ENCODE measurements around the gene ZXDC. TPM values are rescaled to one million over a fixed set of nuclear protein-coding genes. Genes with fewer than 3 reads are reported as not detected.
A peak's percentile ranks its signal among the peaks of the same experiment; 100 is the strongest.

ZXDC gene
- total RNA-seq, result 74.4 TPM

GRCh38 chr3:126475413-126476114 lies at the start of gene ZXDC:
ZXDC (minus strand) TSS chr3:126475891; CDS start chr3:126475865, 26 bp downstream.
- Histone ChIP-seq H3K27ac (peak within 1 kb of the TSS; percentile 88 to 99), H3K9me3 (no peaks in the 10 kb centered on the region), H3K36me3 (peaks cover 9 to 14% of the 10 kb centered on the region in 2 donors), H3K4me3 (peak within 1 kb of the TSS; percentile 63 to 71), H3K27me3 (no peaks in the 10 kb centered on the region), H3K4me1 (peaks cover 27 to 35% of the 10 kb centered on the region in 2 donors)
- TF ChIP-seq CTCF (IDR thresholded peaks at IDR 0.05), result peak; percentile 14 to 49 (median 37)
- intact Hi-C loops (cut with DNase I), result loop anchor here (1.0 to 10.0 kb wide), 9 partner anchors 87 to 558 kb away; partner anchors contain the start of genes KLF15 and SLC41A3
- peak; percentile 69 to 97 for DNase-seq (ENCODE audit: low spot score in 2 of 2)

- Histone ChIP-seq H3K27me3 (peaks cover 10% of the 10 kb centered on the region), H3K36me3 (no peaks in the 10 kb centered on the region), H3K4me1 (peaks cover 3 to 4% of the 10 kb centered on the region in 2 donors), H3K9me3 (no peaks in the 10 kb centered on the region), H3K27ac (no peak overlapping the region), H3K4me3 (peak overlapping the region in 1 of 2 donors; percentile 45)
- TF ChIP-seq CTCF (IDR thresholded peaks at IDR 0.05), result no peak
- DNase-seq (ENCODE audit: low spot score in 2 of 2), result no peak
- intact Hi-C loops (cut with DNase I), result no loop called here
These were observed 49.6 kb upstream of the ZXDC start for GRCh38 chr3:126525091-126525852.

- no peak for TF ChIP-seq CTCF (IDR thresholded peaks at IDR 0.05)
- intact Hi-C loops (cut with DNase I), result no loop called here
- Histone ChIP-seq H3K36me3 (no peaks in the 10 kb centered on the region), H3K27me3 (peaks cover 10% of the 10 kb centered on the region), H3K4me3 (peak overlapping the region; percentile 45 to 62), H3K9me3 (no peaks in the 10 kb centered on the region), H3K4me1 (peaks cover 3 to 4% of the 10 kb centered on the region in 2 donors), H3K27ac (no peak overlapping the region)
- DNase-seq (ENCODE audit: low spot score in 2 of 2), result no peak
These were observed 48.8 kb upstream of the ZXDC start for GRCh38 chr3:126524429-126524988.

- intact Hi-C loops (cut with DNase I), result loop anchor here (2.0 kb wide), 1 partner anchor 1021 kb away; no protein-coding TSS in a partner anchor
- no peak for DNase-seq (ENCODE audit: low spot score in 2 of 2)
- Histone ChIP-seq H3K36me3 (no peaks in the 10 kb centered on the region), H3K4me3 (peak within 1 kb of the TSS; percentile 45 to 62), H3K27ac (no peak within 1 kb of the TSS), H3K4me1 (peaks cover 3 to 4% of the 10 kb centered on the region in 2 donors), H3K9me3 (no peaks in the 10 kb centered on the region), H3K27me3 (peaks cover 10% of the 10 kb centered on the region)
- no peak for TF ChIP-seq CTCF (IDR thresholded peaks at IDR 0.05)
These were observed 48.2 kb upstream of the ZXDC start, which contains the start of gene CHST13 for GRCh38 chr3:126523745-126524428. CHST13 (plus strand) TSS chr3:126524155; CDS start chr3:126524333, 178 bp downstream.

GRCh38 chr3:126522363-126522788 lies 46.7 kb upstream of the ZXDC start:
- intact Hi-C loops (cut with DNase I), result loop anchor here (1.0 to 2.0 kb wide), 2 partner anchors 933 to 1022 kb away; no protein-coding TSS in a partner anchor
- H3K9me3 ChIP-seq, result no peaks in the 10 kb centered on the region
- H3K27ac ChIP-seq, result no peak overlapping the region
- no peak for DNase-seq (ENCODE audit: low spot score in 2 of 2)
- H3K4me1 ChIP-seq, result peaks cover 3 to 4% of the 10 kb centered on the region in 2 donors
- H3K36me3 ChIP-seq, result no peaks in the 10 kb centered on the region
- peaks cover 10% of the 10 kb centered on the region for H3K27me3 ChIP-seq
- no peak overlapping the region for H3K4me3 ChIP-seq
- peak; percentile 67 to 98 (median 89) for TF ChIP-seq CTCF (IDR thresholded peaks at IDR 0.05)

Data from ascending aorta (tissue), 2 donors.